K562 (cell line): Measurements from ENCODE around the gene ABLIM2. TPM values are rescaled to one million over a fixed set of nuclear protein-coding genes. Genes with fewer than 3 reads are reported as not detected.

Experiments used
- ATAC-seq: fragments of 200-7000 bp; cut with Tn5 transposase; 3 replicates; pipeline ENCODE4 v1.9.1; 2020; ENCODE audit warnings: moderate library complexity
- BruUV-seq: library from RNA; stranded (reverse); fragments of 400-500 nt; replicated peaks from 2 replicates; lab custom pipeline; 2021; lab: Mats Ljungman, UMichigan
- CTCF ChIA-PET: fragments of 300-600 bp; formaldehyde crosslinking; extraction: SDS; loops from one replicate; lab custom pipeline; 2021; ENCODE audit warnings: low intra/inter-chr PET ratio; lab: Yijun Ruan, JAX
- POLR2A ChIA-PET: fragments of 300-600, 350-650 bp; sonication (Branson Sonifier 250); formaldehyde crosslinking; extraction: SDS; loops from one replicate; lab custom pipeline; 2021; ENCODE audit warnings: antibody characterized with exemption, inconsistent platforms; lab: Yijun Ruan, JAX
- DNase-seq, 4 experiments: peaks; one replicate each; pipeline versions ENCODE4 v3.0.0 to v3.0.0-alpha.2; 2011 to 2018; ENCODE audit warnings: low spot score in 3 of 4, mixed read lengths in 3 of 4; ENCODE audit errors: extremely low read depth in 1 of 4
- FAIRE-seq: peaks from 2 replicates; lab custom pipeline; 2011; peaks lifted over from hg19 to GRCh38; lab: Jason Lieb, UNC
- H2AFZ ChIP-seq: 2 replicates; pipeline ENCODE4 v1.6.0; 2011; ENCODE audit warnings: low read depth, low read length, control low read depth, inconsistent platforms
- H3K27ac ChIP-seq: fragments of 200-600 bp; 3 replicates; pipeline ENCODE4 v1.8.0; 2011; ENCODE audit warnings: low read depth, mild to moderate bottlenecking, control low read depth, inconsistent platforms, low read length, moderate library complexity, mixed read lengths; ENCODE audit errors: extremely low read depth
- H3K27me3 ChIP-seq, 2 experiments: fragments of 300-600 bp in 1 of 2; 2 replicates in 1 of 2; 3 replicates in 1 of 2; pipeline versions ENCODE4 v1.6.0 to v1.8.0; 2011; ENCODE audit warnings: inconsistent platforms in 2 of 2, low read length in 2 of 2, mild to moderate bottlenecking in 1 of 2, mixed read lengths in 1 of 2, moderate library complexity in 1 of 2; ENCODE audit not compliant: control insufficient read depth in 2 of 2, insufficient read depth in 2 of 2
- H3K36me3 ChIP-seq: fragments of 300-600 bp; 3 replicates; pipeline ENCODE4 v1.8.0; 2011; ENCODE audit warnings: mild to moderate bottlenecking, low read length, inconsistent platforms; ENCODE audit not compliant: control insufficient read depth, insufficient read depth
- H3K4me1 ChIP-seq, 2 experiments: fragments of 200-600 bp in 1 of 2; replicated peaks in 1 of 2; 2 replicates in 1 of 2; 3 replicates in 1 of 2; pipeline versions ENCODE4 v1.5.1 to v1.8.0; 2011; ENCODE audit warnings: inconsistent platforms in 2 of 2, low read length in 2 of 2, mild to moderate bottlenecking in 1 of 2, mixed read lengths in 1 of 2, moderate library complexity in 1 of 2; ENCODE audit not compliant: control insufficient read depth in 2 of 2, insufficient read depth in 2 of 2
- H3K4me2 ChIP-seq: 2 replicates; pipeline ENCODE4 v1.6.1; 2011; ENCODE audit warnings: low read length, control low read depth, inconsistent platforms, mixed read lengths; ENCODE audit not compliant: insufficient read depth
- H3K4me3 ChIP-seq: fragments of 200-600 bp; sonication (generic), shearing (Covaris generic); 2 replicates; pipeline ENCODE4 v1.5.1; 2016; ENCODE audit warnings: control low read depth, inconsistent platforms
- H3K79me2 ChIP-seq: fragments of 200-600 bp; 3 replicates; pipeline ENCODE4 v1.8.0; 2011; ENCODE audit warnings: low read length, inconsistent platforms; ENCODE audit not compliant: control insufficient read depth, insufficient read depth
- H3K9ac ChIP-seq, 2 experiments: 2 replicates each; pipeline versions ENCODE4 v1.6.0 to v1.6.1; 2011; ENCODE audit warnings: low read depth in 2 of 2, low read length in 2 of 2, control low read depth in 1 of 2, inconsistent platforms in 1 of 2, mild to moderate bottlenecking in 1 of 2, mixed read lengths in 1 of 2; ENCODE audit not compliant: insufficient read depth in 1 of 2
- H3K9me1 ChIP-seq: one replicate; pipeline ENCODE4 v1.6.0; 2011; ENCODE audit warnings: inconsistent platforms, mild to moderate bottlenecking, low read length, moderate library complexity; ENCODE audit not compliant: control insufficient read depth, insufficient read depth
- H3K9me3 ChIP-seq: replicated peaks from 2 replicates; pipeline ENCODE4 v1.5.1; 2011; ENCODE audit warnings: low read depth, low read length, inconsistent platforms; ENCODE audit not compliant: control insufficient read depth, insufficient read depth
- H4K20me1 ChIP-seq: replicated peaks from 2 replicates; pipeline ENCODE4 v1.6.1; 2011; ENCODE audit warnings: low read length, inconsistent platforms, mixed read lengths; ENCODE audit not compliant: control insufficient read depth, insufficient read depth
- CEBPG ChIP-seq, 3 experiments: fragments of 200-800 bp in 1 of 3; sonication (Bioruptor generic) in 1 of 3; sonication (generic) in 1 of 3; formaldehyde crosslinking in 1 of 3; IDR thresholded peaks in 2 of 3; conservative IDR thresholded peaks in 1 of 3; 2 replicates each; pipeline versions ENCODE4 v1.6.1 to v1.8.0; 2016 to 2022; ENCODE audit warnings: missing compliant biosample characterization in 2 of 3, missing genetic modification characterization in 2 of 3, mild to moderate bottlenecking in 1 of 3, missing genetic modification reagents in 1 of 3
- DIDO1 ChIP-seq: fragments of 450-650 bp; IDR thresholded peaks from 2 replicates; pipeline ENCODE4 v1.6.1; 2016; ENCODE audit warnings: low read depth, missing biosample characterization, missing genetic modification characterization
- DNMT1 ChIP-seq: fragments of 450-650 bp; IDR thresholded peaks from 2 replicates; pipeline ENCODE4 v1.6.1; 2016; ENCODE audit warnings: antibody characterized with exemption, mild to moderate bottlenecking
- MYBL2 ChIP-seq, 2 experiments: fragments of 450-650 bp in 1 of 2; sonication (generic) in 1 of 2; formaldehyde crosslinking in 1 of 2; IDR thresholded peaks; 2 replicates each; pipeline versions ENCODE4 v1.6.1 to v1.8.1; 2017 to 2022; ENCODE audit warnings: borderline replicate concordance in 1 of 2, inconsistent platforms in 1 of 2, low read depth in 1 of 2, mild to moderate bottlenecking in 1 of 2, missing genetic modification reagents in 1 of 2, moderate library complexity in 1 of 2
- PHF20 ChIP-seq: fragments of 450-650 bp; IDR thresholded peaks from 2 replicates; pipeline ENCODE4 v1.6.1; 2018; ENCODE audit not compliant: partially characterized antibody
- RAD21 ChIP-seq, 2 experiments: fragments of 250-450 bp in 1 of 2; fragments of 450-650 bp in 1 of 2; sonication (Bioruptor Pico) in 1 of 2; formaldehyde crosslinking in 1 of 2; IDR thresholded peaks in 1 of 2; conservative IDR thresholded peaks in 1 of 2; 2 replicates each; pipeline versions ENCODE4 v1.4.0 to v1.8.0; 2020 to 2022; ENCODE audit warnings: mild to moderate bottlenecking in 2 of 2, moderate library complexity in 1 of 2
- SAP30 ChIP-seq: fragments of 200-600 bp; sonication (generic); IDR thresholded peaks from 2 replicates; pipeline ENCODE4 v1.6.1; 2012; ENCODE audit warnings: borderline replicate concordance, low read depth, mild to moderate bottlenecking, moderate library complexity, low read length, control low read depth, inconsistent platforms; ENCODE audit not compliant: insufficient read depth, poor library complexity, severe bottlenecking
- ZBED1 ChIP-seq: IDR thresholded peaks from 2 replicates; pipeline ENCODE4 v1.6.1; 2014
- ZNF217 ChIP-seq: sonication (generic); formaldehyde crosslinking; IDR thresholded peaks from 2 replicates; pipeline ENCODE4 v1.8.0; 2022; ENCODE audit warnings: mild to moderate bottlenecking, missing genetic modification reagents
- WGBS: fragments of 100-300 bp; shearing (Covaris generic); methylation state at CpG from one replicate; pipeline ENCODE4 v1.1.6; 2016; ENCODE audit warnings: low coverage, mixed read lengths; ENCODE audit not compliant: insufficient coverage; ENCODE audit errors: missing lambda C conversion rate; 5-methylcytosine and 5-hydroxymethylcytosine counted together
- in situ Hi-C: fragments of 300-500 bp; cut with MboI; formaldehyde crosslinking; loops from 4 replicates; pipeline ENCODE4 v1.15.0; 2018; ENCODE audit warnings: inconsistent platforms, mixed read lengths
- intact Hi-C: fragments of 100-400 bp; cut with micrococcal nuclease; formaldehyde crosslinking; loops from 2 replicates; pipeline ENCODE4 v1.14.2; 2022
- polyA plus RNA-seq, 8 experiments: library from polyadenylated mRNA; depleted of rRNA in 4 of 8; stranded (reverse) in 5 of 8; unstranded in 3 of 8; fragments of >200 nt; fragmentation: Nextera tagmentation in 2 of 8; fragmentation: Illumina TruSeq in 1 of 8; extraction: Ambion mirVana in 2 of 8; extraction: Trizol in 1 of 8; gene quantifications; 2 replicates each; pipeline versions ENCODE4 v1.2.1 to v1.2.3, GENCODE V29; 2011 to 2014; ENCODE audit warnings: inconsistent platforms in 1 of 8, missing spikeins in 1 of 8
- total RNA-seq, 7 experiments: library from RNA; depleted of rRNA in 6 of 7; stranded (reverse); fragments of >200 nt in 6 of 7; fragmentation: Illumina TruSeq in 2 of 7; extraction: Trizol in 2 of 7; gene quantifications; 2 replicates each; pipeline versions ENCODE4 v1.2.1 to v1.2.3, GENCODE V29; 2011 to 2021; ENCODE audit warnings: low replicate concordance in 1 of 7
- TF ChIP-seq, protein P1 (sequence below): fragments of 250-450 bp; sonication (Bioruptor Pico); IDR thresholded peaks from 2 replicates; pipeline ENCODE4 v1.5.0; 2020; ENCODE audit warnings: mild to moderate bottlenecking

ABLIM2 gene
- total and polyA plus RNA-seq, 9 of the 15 experiments (the other 6 are each of a cell fraction or from before 2014, with no cell fraction given) = not detected

DNA sequence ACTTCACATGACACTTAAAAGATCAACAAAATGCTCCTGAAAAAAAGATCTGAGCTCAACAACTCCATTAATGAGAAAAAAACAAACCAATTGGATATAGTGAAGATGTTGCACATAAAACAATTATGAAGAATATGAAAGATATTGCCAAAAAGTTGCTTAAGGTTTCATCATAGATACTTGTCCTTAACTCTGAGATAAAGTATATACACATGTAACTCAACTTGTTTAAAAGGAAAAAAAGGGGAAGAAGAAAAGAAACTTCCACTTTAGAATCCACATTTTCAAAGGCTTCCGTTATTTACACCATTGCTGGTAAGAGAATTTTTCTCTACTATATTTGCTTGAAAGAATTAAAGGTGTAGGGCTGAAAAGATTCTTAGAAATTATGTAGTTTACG, 221.6 kb downstream of the ABLIM2 start:
- H3K9me1 ChIP-seq = no peaks in the 10 kb centered on the region
- DNase-seq (no peak), ATAC-seq (no peak)
- no peak overlapping the region for H3K4me3 ChIP-seq
- peaks cover 0 to 14% of the 10 kb centered on the region in 2 experiments; a peak in 2 of 5 replicates for H3K4me1 ChIP-seq
- H2AFZ ChIP-seq = no peak overlapping the region
- POLR2A ChIA-PET = no interaction called here
- 0% methylated on average over 2 of the region's 2 CpGs for WGBS
- H3K9ac ChIP-seq = no peak overlapping the region
- BruUV-seq = no TSS peak
- no peaks in the 10 kb centered on the region for H3K36me3 ChIP-seq
- in situ Hi-C loops (no loop called here), intact Hi-C loops (no loop called here)
- CTCF ChIA-PET = no interaction called here
- no peak overlapping the region for H3K27ac ChIP-seq
- no peaks in the 10 kb centered on the region for H3K79me2 ChIP-seq
- H3K9me3 ChIP-seq = no peaks in the 10 kb centered on the region
- TF ChIP-seq CEBPG (CRISPR knock-in tag; IDR thresholded peaks at IDR 0.05) (no peak), CEBPG (tag; conservative IDR thresholded peaks at IDR 0.05 in 1 of 2, IDR thresholded peaks at IDR 0.05 in 1 of 2) (peak; percentile 38 to 80; a peak in 3 of 4 replicates), DIDO1 (tag) (no peak)
- TF ChIP-seq, all 486 proteins: peak for 1
- Histone ChIP-seq H4K20me1 (no peaks in the 10 kb centered on the region), H3K27me3 (peaks cover 11 to 17% of the 10 kb centered on the region in 2 experiments; a peak in 4 of 5 replicates), H3K4me2 (no peak overlapping the region)
- no peak for FAIRE-seq

DNA sequence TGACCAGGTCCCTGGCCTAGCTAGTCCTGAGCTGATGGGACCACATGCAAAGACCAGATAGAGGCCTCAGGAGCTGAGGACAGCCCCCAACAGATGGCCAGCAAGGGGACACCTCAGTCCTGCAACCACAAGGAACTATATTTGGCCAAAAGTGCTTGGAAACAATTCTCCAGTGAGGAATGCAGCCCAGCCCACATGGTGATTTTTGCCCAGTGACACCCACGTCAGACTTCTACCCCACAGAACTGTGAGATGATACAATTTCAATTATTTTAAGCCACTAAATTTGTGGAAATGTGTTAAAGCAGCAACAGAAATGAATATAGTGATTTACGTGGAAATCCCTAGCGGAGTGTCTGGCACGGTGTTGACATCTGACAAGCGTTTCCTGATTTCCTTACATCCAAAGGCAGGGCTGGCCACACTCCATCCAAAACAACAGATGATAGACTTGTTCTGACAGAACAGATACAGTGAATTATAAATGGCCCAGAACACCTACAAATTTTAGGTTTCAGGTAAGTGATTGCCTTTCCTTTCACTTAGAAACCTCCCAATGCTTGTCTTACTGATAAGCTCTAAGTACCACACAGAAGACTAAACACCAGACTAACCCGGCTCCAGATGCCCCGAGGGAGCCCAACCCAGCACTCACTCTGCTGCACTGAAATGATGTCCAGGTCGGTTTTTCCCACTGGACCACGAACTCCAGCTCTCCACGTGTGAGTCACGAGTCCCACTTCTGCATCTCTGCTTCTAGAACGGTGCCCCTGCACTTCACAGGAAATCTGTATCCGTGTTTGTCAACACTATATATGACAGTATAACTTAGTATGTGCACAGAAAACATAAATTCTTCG, 224.7 kb downstream of the ABLIM2 start:
- peaks cover 11 to 29% of the 10 kb centered on the region in 2 experiments; a peak in 4 of 5 replicates for H3K27me3 ChIP-seq
- 0% methylated on average over 14 of the region's 14 CpGs for WGBS
- no TSS peak for BruUV-seq
- in situ Hi-C loops (no loop called here), intact Hi-C loops (no loop called here)
- H4K20me1 ChIP-seq = no peaks in the 10 kb centered on the region
- no peaks in the 10 kb centered on the region for H3K9me1 ChIP-seq
- ChIA-PET CTCF (no interaction called here), POLR2A (interaction anchor here (0.6 kb wide), 2 partner anchors 9 to 117 kb away, joined by 3 read pairs; no protein-coding TSS in a partner anchor)
- ATAC-seq (no peak), DNase-seq (no peak), FAIRE-seq (no peak)
- H3K4me2 ChIP-seq = no peak overlapping the region
- peaks cover 0 to 3% of the 10 kb centered on the region in 2 experiments; a peak in 1 of 5 replicates for H3K4me1 ChIP-seq
- H3K27ac ChIP-seq = no peak overlapping the region
- H3K4me3 ChIP-seq = no peak overlapping the region
- no peaks in the 10 kb centered on the region for H3K79me2 ChIP-seq
- no peak overlapping the region for H3K9ac ChIP-seq
- H3K9me3 ChIP-seq = no peaks in the 10 kb centered on the region
- H3K36me3 ChIP-seq = no peaks in the 10 kb centered on the region
- no peak overlapping the region for H2AFZ ChIP-seq
- TF ChIP-seq ZBED1 = no peak
- TF ChIP-seq, protein P1, sequence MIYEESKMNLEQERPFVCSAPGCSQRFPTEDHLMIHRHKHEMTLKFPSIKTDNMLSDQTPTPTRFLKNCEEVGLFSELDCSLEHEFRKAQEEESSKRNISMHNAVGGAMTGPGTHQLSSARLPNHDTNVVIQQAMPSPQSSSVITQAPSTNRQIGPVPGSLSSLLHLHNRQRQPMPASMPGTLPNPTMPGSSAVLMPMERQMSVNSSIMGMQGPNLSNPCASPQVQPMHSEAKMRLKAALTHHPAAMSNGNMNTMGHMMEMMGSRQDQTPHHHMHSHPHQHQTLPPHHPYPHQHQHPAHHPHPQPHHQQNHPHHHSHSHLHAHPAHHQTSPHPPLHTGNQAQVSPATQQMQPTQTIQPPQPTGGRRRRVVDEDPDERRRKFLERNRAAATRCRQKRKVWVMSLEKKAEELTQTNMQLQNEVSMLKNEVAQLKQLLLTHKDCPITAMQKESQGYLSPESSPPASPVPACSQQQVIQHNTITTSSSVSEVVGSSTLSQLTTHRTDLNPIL (CRISPR knock-in tag) = no peak
- no peak for TF ChIP-seq ZNF217
- no peak for TF ChIP-seq DNMT1
- TF ChIP-seq RAD21 (CRISPR knock-in tag; conservative IDR thresholded peaks at IDR 0.05 in 1 of 2, IDR thresholded peaks at IDR 0.05 in 1 of 2) = no peak
- TF ChIP-seq PHF20 = no peak
- TF ChIP-seq SAP30 = no peak
- TF ChIP-seq MYBL2 (IDR thresholded peaks at IDR 0.05; ENCODE audit: low read depth) = no peak
- TF ChIP-seq MYBL2 (CRISPR knock-in tag; IDR thresholded peaks at IDR 0.05; ENCODE audit: borderline replicate concordance) = no peak
- TF ChIP-seq, all 486 proteins: peak for 0
